VCaP (cell line): ENCODE results near the gene APLNR.

ENCODE experiments used
- H3K27ac ChIP-seq: fragments of 450-650 bp; 2 replicates; pipeline ENCODE4 v1.5.1; 2017
- CTCF ChIP-seq: fragments of 450-650 bp; conservative IDR thresholded peaks from 2 replicates; pipeline ENCODE4 v1.5.1; 2017; ENCODE audit warnings: mild to moderate bottlenecking, moderate library complexity

Gene APLNR

GRCh38 chr11:57214098-57214417, 23.0 kb downstream of the APLNR start:
- no peak overlapping the region for H3K27ac ChIP-seq
- no peak for TF ChIP-seq CTCF

DNA sequence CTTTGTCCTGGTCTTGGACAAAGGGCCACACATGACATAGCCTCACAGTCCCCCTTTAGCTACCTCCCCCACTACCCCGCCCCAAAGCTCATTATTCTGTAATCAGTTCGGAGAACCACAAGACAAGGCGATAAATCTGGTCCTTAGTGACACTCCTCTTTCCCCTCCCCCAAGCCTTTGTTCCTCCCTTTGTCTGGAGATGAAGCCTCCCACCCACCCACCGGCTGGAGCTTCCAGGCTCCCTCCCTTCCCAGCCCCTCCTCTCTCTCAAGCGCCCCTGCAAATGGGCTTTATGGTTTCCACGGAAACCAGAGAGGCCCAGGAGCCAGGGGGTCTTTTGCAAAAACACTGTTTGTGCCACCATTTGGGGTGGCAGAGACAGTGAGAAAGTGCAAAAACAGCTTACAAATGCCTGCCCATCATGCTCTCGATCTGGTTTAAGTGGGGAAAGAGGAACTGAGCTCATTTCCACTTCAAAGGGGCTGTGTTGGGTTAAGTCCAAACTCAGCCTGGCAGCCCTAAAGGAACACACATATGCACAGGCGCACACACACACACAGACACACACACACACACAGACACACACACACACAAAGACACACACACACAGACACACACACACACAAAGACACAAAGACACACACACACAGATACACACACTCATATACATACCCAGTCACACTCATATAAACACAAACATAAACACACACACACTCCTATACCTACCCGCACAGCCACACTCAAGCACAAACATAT, 23.5 kb downstream of the APLNR start:
- no peak overlapping the region for H3K27ac ChIP-seq

GRCh38 chr11:57210781-57211180, 26.3 kb downstream of the APLNR start:
- no peak overlapping the region for H3K27ac ChIP-seq
- TF ChIP-seq CTCF: no peak

More for the DNA sequence above, 23.5 kb downstream of the APLNR start:
- no peak for TF ChIP-seq CTCF

DNA sequence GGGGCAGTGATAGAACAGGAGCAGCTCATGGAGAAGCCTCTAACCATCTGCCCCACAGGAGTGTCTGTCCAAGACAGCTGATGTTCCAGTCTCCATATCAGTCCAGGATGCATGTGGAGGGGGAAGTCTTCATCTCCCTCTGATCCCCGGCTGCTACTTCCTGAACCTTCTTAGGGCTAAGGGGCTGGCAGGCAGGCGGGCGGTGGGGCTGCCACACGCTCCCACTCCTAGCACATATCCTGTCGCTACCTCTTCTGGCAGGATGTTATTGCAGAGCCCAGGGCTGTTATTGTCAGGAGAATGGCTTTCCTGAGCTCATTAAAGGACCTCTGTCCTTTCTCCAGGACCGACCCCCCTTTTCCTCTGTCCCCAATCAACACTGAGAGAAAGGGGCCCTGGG, 29.9 kb downstream of the APLNR start:
- no peak overlapping the region for H3K27ac ChIP-seq
- no peak for TF ChIP-seq CTCF

GRCh38 chr11:57205041-57205641, 31.9 kb downstream of the APLNR start:
- H3K27ac ChIP-seq: no peak overlapping the region
- TF ChIP-seq CTCF: no peak

DNA sequence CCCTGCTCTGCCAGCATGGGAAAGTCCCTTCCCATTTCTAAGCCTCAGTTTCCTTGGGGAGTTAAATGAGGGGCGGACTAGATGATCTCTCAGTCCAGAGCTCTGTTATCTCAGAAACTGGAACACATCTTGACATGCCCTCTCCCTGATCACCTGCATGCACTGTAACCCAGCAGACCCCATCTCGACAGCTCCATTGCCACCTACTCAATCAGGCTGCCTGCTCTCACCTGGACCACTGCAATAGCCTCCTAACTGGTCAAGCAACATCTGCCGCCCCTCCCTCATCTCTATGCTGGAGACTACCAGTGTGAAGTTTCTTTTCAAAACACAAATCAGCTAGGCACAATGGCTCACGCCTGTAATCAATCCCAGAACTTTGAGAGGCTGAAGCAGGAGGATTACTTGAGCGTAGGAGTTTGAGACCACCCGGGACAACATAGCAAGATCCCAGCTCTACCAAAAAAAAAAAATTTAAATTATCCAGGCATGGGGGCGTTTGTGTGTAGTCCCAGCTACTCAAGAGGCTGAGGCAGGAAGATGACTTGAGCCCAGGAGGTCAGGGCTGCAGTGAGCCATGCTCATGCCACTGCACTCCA, 33.1 kb downstream of the APLNR start:
- H3K27ac ChIP-seq: no peak overlapping the region
- TF ChIP-seq CTCF: no peak

DNA sequence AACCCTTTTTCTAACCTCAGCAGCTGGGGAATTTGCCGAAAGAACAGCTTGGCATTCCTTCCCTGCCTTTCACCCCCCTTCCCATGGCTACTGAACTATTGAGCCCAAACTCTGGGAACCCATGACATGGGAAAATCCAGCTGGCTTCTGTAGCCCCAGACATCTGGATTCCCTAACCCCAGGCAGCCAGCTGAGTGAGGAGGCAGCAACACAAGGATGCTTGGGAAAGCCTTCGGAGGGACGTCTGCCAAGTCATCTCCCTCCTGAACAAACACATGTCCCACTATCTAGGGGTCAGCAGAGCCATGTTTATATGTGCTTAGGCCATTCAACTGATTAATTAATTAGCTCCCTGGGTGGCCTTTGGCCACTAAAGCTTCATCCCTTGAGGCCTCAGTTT, 33.7 kb downstream of the APLNR start:
- no peak overlapping the region for H3K27ac ChIP-seq
- TF ChIP-seq CTCF: no peak
